SU-DHL-6 (cell line): ENCODE data around the gene SLC19A1.
"Not testable (repeated sequence)": the region's sequence is repeated elsewhere in the genome, so short reads cannot be mapped to it uniquely, and the experiment has no call there.

Source experiments
- H2AFZ ChIP-seq: fragments of 200-600 bp; sonication (generic); 2 replicates; pipeline ENCODE4 v1.6.1; 2014; ENCODE audit warnings: low read depth, mild to moderate bottlenecking, moderate library complexity, mixed read lengths, antibody characterized with exemption, low read length; ENCODE audit not compliant: severe bottlenecking
- H3F3A ChIP-seq: fragments of 200-600 bp; shearing (Covaris generic); 2 replicates; pipeline ENCODE4 v1.6.0; 2016; ENCODE audit warnings: antibody characterized with exemption, mild to moderate bottlenecking; ENCODE audit not compliant: insufficient read depth
- H3K27ac ChIP-seq: fragments of 200-600 bp; sonication (generic); 2 replicates; pipeline ENCODE4 v1.5.1; 2016; ENCODE audit warnings: low read depth, mild to moderate bottlenecking, low read length, moderate library complexity, mixed read lengths
- H3K27me3 ChIP-seq: fragments of 200-600 bp; sonication (generic), shearing (Covaris generic); 2 replicates; pipeline ENCODE4 v1.6.0; 2014; ENCODE audit warnings: mild to moderate bottlenecking, low read length
- H3K36me3 ChIP-seq: fragments of 200-600 bp; sonication (generic); 2 replicates; pipeline ENCODE4 v1.6.1; 2014; ENCODE audit warnings: mild to moderate bottlenecking, low read length, mixed read lengths
- H3K4me2 ChIP-seq: fragments of 300-600, 200-600 bp; shearing (Covaris generic), sonication (generic); 2 replicates; pipeline ENCODE4 v1.6.0; 2014; ENCODE audit warnings: low read length, low read depth, mild to moderate bottlenecking; ENCODE audit not compliant: poor library complexity, severe bottlenecking
- H3K4me3 ChIP-seq: fragments of 200-600 bp; sonication (generic); 2 replicates; pipeline ENCODE4 v1.5.1; 2014; ENCODE audit warnings: antibody characterized with exemption, low read length, mild to moderate bottlenecking, mixed read lengths; ENCODE audit not compliant: insufficient read depth, poor library complexity, severe bottlenecking
- H3K79me2 ChIP-seq: fragments of 200-600 bp; sonication (generic); 2 replicates; pipeline ENCODE4 v1.6.1; 2014; ENCODE audit warnings: mild to moderate bottlenecking, low read length, moderate library complexity; ENCODE audit not compliant: insufficient read depth
- H3K9ac ChIP-seq: fragments of 200-600 bp; sonication (generic); 2 replicates; pipeline ENCODE4 v1.7.0; 2014; ENCODE audit warnings: mild to moderate bottlenecking, low read length
- H3K9me2 ChIP-seq: fragments of 200-600 bp; sonication (generic); replicated peaks from 2 replicates; pipeline ENCODE4 v1.6.1; 2014; ENCODE audit warnings: low read length; ENCODE audit not compliant: insufficient read depth
- H3K9me3 ChIP-seq: fragments of 200-600 bp; sonication (generic); 2 replicates; pipeline ENCODE4 v1.6.1; 2014; ENCODE audit warnings: low read length, mixed read lengths; ENCODE audit not compliant: insufficient read depth
- H4K20me1 ChIP-seq: fragments of 200-600 bp; sonication (generic); 2 replicates; pipeline ENCODE4 v1.6.1; 2014; ENCODE audit warnings: low read depth, mild to moderate bottlenecking, antibody characterized with exemption, low read length, moderate library complexity, mixed read lengths
- EZH2phosphoT487 ChIP-seq: fragments of 200-600 bp; sonication (generic), shearing (Covaris generic); conservative IDR thresholded peaks from 2 replicates; pipeline ENCODE4 v1.6.1; 2018; ENCODE audit warnings: mild to moderate bottlenecking, antibody characterized with exemption, low read length, moderate library complexity, mixed read lengths
- TF ChIP-seq, protein P1 (sequence below): fragments of 200-600 bp; sonication (generic); IDR thresholded peaks from one replicate; pipeline ENCODE4 v1.5.1; 2017; ENCODE audit warnings: antibody characterized with exemption, mild to moderate bottlenecking, low read length, moderate library complexity; ENCODE audit not compliant: insufficient read depth, poor library complexity, severe bottlenecking

SLC19A1 gene

GRCh38 chr21:45570071-45570470, 27.8 kb upstream of the SLC19A1 start:
- TF ChIP-seq EZH2phosphoT487: no peak
- TF ChIP-seq, protein P1, sequence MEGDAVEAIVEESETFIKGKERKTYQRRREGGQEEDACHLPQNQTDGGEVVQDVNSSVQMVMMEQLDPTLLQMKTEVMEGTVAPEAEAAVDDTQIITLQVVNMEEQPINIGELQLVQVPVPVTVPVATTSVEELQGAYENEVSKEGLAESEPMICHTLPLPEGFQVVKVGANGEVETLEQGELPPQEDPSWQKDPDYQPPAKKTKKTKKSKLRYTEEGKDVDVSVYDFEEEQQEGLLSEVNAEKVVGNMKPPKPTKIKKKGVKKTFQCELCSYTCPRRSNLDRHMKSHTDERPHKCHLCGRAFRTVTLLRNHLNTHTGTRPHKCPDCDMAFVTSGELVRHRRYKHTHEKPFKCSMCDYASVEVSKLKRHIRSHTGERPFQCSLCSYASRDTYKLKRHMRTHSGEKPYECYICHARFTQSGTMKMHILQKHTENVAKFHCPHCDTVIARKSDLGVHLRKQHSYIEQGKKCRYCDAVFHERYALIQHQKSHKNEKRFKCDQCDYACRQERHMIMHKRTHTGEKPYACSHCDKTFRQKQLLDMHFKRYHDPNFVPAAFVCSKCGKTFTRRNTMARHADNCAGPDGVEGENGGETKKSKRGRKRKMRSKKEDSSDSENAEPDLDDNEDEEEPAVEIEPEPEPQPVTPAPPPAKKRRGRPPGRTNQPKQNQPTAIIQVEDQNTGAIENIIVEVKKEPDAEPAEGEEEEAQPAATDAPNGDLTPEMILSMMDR: no peak
- no peaks in the 10 kb centered on the region for H4K20me1 ChIP-seq
- H3K9me2 ChIP-seq: no peaks in the 10 kb centered on the region
- H3F3A ChIP-seq: no peaks in the 10 kb centered on the region
- no peak overlapping the region for H3K4me2 ChIP-seq
- H3K27me3 ChIP-seq: no peaks in the 10 kb centered on the region
- no peak overlapping the region for H2AFZ ChIP-seq
- no peak overlapping the region for H3K27ac ChIP-seq
- no peaks in the 10 kb centered on the region for H3K36me3 ChIP-seq
- no peak overlapping the region for H3K9ac ChIP-seq
- H3K9me3 ChIP-seq: no peaks in the 10 kb centered on the region
- H3K4me3 ChIP-seq: no peak overlapping the region
- no peaks in the 10 kb centered on the region for H3K79me2 ChIP-seq

DNA sequence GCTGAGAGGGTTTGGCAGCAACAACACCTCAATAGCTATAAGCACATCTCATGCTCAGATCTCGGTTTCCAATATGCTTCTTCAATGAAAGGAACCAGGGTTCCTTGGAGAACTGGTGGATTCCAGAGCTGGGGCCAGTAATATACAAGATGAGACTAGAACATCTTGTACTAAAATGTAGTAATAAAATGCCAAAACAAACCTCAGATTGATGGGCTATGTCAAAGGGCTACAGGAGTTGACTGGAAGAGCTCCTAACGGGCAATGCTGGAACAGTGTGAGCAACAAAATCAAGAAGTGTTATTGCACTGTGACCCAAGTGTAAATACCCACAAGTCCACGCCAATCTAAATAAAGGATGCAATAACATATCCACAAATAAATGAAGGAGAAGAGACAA, 26.1 kb upstream of the SLC19A1 start:
- no peaks in the 10 kb centered on the region for H3K9me3 ChIP-seq
- H3K9ac ChIP-seq: no peak overlapping the region
- H4K20me1 ChIP-seq: no peaks in the 10 kb centered on the region
- H3K79me2 ChIP-seq: no peaks in the 10 kb centered on the region
- no peak overlapping the region for H2AFZ ChIP-seq
- no peaks in the 10 kb centered on the region; the same call in 1 of the 2 replicates for H3K27me3 ChIP-seq
- no peaks in the 10 kb centered on the region for H3K9me2 ChIP-seq
- no peak overlapping the region for H3K4me3 ChIP-seq
- no peaks in the 10 kb centered on the region for H3F3A ChIP-seq
- no peaks in the 10 kb centered on the region for H3K36me3 ChIP-seq
- no peak overlapping the region for H3K4me2 ChIP-seq
- H3K27ac ChIP-seq: no peak overlapping the region
- no peak for TF ChIP-seq EZH2phosphoT487
- TF ChIP-seq, protein P1: no peak

- H3K27me3 ChIP-seq, H3F3A ChIP-seq, H3K79me2 ChIP-seq, H3K36me3 ChIP-seq, H3K9ac ChIP-seq, H3K9me2 ChIP-seq, H4K20me1 ChIP-seq, H3K27ac ChIP-seq, H3K4me3 ChIP-seq, H3K4me2 ChIP-seq, H3K9me3 ChIP-seq, H2AFZ ChIP-seq: not testable (repeated sequence)
These were observed 21.9 kb upstream of the SLC19A1 start for GRCh38 chr21:45564137-45564536.

DNA sequence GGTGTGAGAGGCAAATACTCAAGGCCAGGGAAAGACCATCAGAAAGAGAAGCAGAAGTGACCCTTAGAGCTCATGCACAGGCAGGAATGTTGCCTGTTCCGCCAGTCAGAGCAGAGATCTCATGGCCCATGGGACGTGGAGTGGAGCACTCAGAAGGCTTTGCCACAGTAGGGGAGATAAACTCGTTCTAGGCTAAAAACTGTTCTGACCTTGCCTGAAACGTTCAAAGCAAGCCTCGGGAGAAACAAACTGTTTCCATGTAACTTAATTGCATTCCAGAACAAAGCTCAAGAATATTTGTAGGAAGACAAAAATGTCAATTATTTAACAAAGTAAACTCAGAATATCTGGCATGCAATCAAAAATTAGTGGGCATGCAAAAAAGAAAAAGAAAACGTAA, 20.7 kb upstream of the SLC19A1 start:
- Histone ChIP-seq H3K79me2 (no peaks in the 10 kb centered on the region), H3K9ac (no peak overlapping the region), H3K36me3 (no peaks in the 10 kb centered on the region), H3K27me3 (no peaks in the 10 kb centered on the region; the same call in 1 of the 2 replicates), H3K27ac (no peak overlapping the region), H3K4me2 (no peak overlapping the region), H3K9me3 (no peaks in the 10 kb centered on the region), H3K9me2 (no peaks in the 10 kb centered on the region), H3F3A (no peaks in the 10 kb centered on the region), H2AFZ (no peak overlapping the region), H4K20me1 (no peaks in the 10 kb centered on the region), H3K4me3 (no peak overlapping the region)
- TF ChIP-seq EZH2phosphoT487: no peak
- TF ChIP-seq, protein P1: no peak
